HG02970 (cell line): Measurements from ENCODE around the gene SYNE3.

Experiments used
- ATAC-seq: cut with Tn5 transposase; IDR thresholded peaks from one replicate; pipeline ENCODE4 v1.9.1; 2021; ENCODE audit warnings: mild to moderate bottlenecking, moderate library complexity, moderate number of reproducible peaks; ENCODE audit not compliant: unreplicated experiment, low FRiP score

SYNE3 gene

GRCh38 chr14:95541932-95542930 lies 25.8 kb upstream of the SYNE3 start:
- ATAC-seq = no peak

GRCh38 chr14:95541346-95541745 lies 24.9 kb upstream of the SYNE3 start:
- ATAC-seq = no peak

DNA sequence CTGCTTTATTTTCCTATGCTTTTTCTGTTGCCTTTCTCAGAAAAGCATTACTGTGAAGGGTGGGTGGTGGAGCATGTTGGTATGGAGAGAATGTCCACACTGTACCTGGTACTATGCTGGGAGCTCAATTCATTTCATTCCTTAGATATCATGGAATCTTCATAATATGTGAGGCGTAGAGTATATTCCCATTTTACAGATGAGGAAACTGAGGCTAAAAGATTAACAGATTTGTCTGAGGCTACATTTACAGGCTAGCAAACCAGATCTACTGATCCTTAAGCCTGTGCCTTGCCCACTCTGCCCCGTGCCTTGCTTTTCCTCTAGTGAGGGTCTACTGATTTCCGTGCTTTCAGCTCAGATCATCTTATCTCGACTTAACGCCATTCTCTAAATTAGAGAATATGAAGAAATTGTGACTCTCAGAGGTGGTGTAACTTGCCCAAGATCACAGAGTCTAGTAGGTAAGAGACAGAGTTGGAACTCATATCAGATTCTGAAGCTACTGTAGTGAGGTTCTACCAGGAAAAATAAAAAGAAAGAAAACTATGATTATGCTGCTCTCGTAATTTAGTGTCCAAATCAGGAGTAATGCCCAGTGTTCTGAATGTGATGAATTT lies 23.9 kb upstream of the SYNE3 start:
- no peak for ATAC-seq

- no peak for ATAC-seq
Observed at GRCh38 chr14:95538801-95539509, 22.5 kb upstream of the SYNE3 start.

- ATAC-seq = no peak
Observed at GRCh38 chr14:95537298-95538089, 21.0 kb upstream of the SYNE3 start.

DNA sequence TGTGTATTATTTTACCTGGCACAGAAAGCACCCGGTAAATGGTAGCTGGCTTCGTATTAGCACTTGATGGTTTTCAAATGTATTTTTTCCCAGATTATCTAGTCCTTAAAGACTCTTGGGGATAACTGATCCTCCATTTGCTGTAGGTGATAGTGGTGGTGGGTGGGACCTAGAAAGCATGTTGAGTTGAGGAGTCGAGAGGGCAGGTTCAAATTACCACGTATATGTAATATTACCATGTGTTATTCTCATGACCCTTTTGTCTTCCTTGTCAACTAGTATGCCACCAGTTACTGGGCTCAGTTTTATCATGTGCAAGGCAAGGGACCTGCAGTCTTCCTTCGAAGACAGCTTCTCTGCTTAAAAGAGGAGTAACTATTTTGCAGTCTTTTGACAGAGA lies 20.2 kb upstream of the SYNE3 start:
- ATAC-seq = no peak

GRCh38 chr14:95536036-95536593 lies 19.7 kb upstream of the SYNE3 start:
- no peak for ATAC-seq

- peak; percentile 1 for ATAC-seq
Observed at GRCh38 chr14:95535226-95536021, 19.0 kb upstream of the SYNE3 start.

GRCh38 chr14:95534299-95535225 lies 18.1 kb upstream of the SYNE3 start, which contains the start of gene GLRX5:
Gene GLRX5, plus strand, starts transcription at chr14:95535050. Its CDS starts 40 bp downstream, at chr14:95535090.
- ATAC-seq = peak; percentile 91

DNA sequence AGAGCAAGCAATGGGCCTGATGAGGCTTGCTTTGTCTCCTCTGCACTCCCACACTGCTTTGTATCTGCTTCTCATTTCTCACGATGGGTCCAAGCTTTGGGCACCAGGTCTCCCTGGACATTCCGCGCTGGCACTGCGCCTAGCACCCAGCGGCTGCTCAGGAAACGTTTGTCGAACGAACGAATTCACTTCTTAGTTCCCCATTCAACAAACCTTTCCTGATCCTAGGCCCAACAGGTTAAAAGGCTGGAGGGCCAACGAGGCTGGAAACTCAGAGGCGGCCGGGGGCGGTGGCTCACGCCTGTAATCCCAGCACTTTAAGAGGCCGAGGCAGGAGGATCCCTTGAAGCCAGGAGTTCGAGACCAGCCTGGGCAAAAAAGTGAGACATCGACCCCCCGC lies 17.4 kb upstream of the SYNE3 start:
- ATAC-seq = no peak

- no peak for ATAC-seq
Observed at GRCh38 chr14:95533391-95533821, 17.0 kb upstream of the SYNE3 start.

GRCh38 chr14:95531969-95532368 lies 15.5 kb upstream of the SYNE3 start:
- no peak for ATAC-seq

GRCh38 chr14:95531473-95531872 lies 15.0 kb upstream of the SYNE3 start:
- no peak for ATAC-seq

- ATAC-seq = no peak
Observed at GRCh38 chr14:95530473-95531276, 14.2 kb upstream of the SYNE3 start.

DNA sequence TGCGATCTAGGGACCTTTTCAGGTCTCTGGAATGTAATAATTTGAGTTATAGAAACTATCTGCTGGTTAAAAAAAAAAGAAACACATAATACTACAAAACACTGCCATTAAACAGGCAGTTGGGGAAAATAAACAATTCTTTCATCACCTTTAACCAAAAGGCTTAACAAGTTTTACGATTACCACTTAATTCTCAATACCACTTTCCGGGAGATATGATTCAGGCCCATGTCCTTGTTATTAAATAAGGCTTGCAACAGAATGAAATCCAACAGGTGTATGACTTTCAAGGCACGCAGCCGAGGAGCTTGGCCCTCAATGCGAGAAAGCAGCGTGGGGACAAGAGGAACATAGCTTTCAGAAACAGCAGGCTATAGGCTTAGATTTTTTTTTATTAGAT lies 12.8 kb upstream of the SYNE3 start:
- ATAC-seq = no peak

GRCh38 chr14:95527387-95528002 lies 11.0 kb upstream of the SYNE3 start:
- no peak for ATAC-seq
